Stimulated activated CD4-positive, alpha-beta T cell treated with anti-CD3 and anti-CD28 coated beads, Interleukin-1b, Interleukin-23, amount 100 ng/mL, for 4 hours (primary cell): ENCODE results near the gene MED13L.
"Not testable (repeated sequence)": the region's sequence is repeated elsewhere in the genome, so short reads cannot be mapped to it uniquely, and the experiment has no call there.

Experiments
- DNase-seq, 2 donors: peaks; one replicate each; pipeline ENCODE4 v3.0.0-alpha.2; 2020; ENCODE audit warnings: low read depth in 2 of 2

Gene MED13L

DNA sequence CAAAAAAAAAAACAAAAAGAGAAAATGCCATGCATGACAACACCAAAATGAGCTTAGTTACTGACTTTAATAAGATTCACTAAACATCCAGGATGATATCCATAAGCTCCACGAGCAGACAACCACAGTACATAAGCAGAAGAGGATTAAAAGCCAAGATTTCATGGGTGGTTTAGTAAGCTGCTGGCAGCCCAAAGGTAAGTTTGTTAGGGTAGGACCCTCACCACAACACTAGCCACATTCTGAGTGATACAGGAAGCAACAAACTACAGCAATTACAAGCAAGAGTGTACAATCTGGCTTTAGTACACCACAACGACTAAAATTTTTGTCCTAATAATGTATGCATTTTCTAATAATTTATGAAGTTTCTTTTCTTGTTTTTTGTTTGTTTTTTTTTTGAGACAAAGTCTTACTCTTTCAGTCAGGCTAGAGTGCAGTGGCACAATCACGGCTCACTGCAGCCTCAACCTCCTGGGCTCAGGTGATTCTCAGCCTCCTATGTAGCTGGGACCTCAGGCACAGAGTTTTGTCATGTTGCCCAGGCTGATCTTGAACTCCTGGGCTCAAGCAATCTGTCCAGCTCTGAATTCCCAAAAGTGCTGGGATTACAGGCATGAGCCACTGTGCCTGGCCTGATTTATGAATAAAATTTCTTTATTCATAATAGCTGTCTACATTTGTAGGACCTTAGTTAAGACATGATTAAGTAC lies 221.4 kb downstream of the MED13L start:
- no peak for DNase-seq

DNA sequence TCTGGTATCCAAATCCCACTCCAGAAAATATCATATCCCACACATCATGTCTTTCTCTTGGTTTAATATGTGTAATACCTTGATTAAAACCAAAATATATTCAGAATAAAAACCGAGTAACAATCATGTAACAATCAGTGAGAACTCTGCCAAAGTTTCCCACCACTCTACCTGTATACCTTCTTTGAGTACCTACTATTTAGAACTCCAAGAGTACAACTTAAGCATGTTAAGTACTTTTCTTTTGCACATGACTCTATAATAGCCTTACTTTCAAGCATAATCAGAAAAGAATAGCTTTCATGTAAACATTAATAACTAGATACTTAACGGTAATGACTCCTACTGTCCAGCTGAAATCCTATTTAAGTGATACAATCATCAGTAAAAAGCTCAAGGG lies 223.2 kb downstream of the MED13L start:
- no peak for DNase-seq

DNA sequence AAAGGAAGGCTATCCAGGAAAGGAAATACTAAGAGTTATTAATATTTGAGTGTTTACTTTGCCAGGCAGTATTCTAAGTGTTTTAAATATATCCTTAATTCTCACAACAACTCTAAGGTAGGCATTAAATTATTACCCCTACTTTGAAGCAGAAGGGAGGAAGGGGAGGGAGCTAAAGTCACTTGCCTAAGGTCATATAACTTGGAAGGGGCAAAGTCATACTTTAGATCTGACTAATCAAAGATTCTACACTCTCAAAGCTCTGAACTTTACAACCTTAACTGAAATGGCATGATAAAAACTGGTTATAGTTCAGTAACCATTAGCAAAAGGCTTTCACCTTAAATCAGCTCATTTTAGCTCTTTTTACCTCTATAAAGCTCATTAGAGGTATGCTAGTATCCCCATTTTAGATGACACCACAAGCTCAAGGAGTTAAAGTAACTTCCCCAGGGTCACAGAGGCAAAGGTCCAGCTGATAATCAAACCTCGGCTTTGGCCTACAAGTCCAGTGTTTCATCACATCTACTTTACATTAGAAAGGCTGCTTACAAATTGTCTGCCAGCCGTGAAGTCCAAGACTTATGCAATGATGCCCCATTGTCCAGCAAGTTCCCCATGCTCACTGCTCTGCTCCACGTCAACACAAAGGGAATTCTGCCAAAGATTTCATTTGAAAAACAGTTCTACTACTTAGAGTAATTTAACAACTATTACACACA lies 223.9 kb downstream of the MED13L start:
- DNase-seq, result no peak

DNA sequence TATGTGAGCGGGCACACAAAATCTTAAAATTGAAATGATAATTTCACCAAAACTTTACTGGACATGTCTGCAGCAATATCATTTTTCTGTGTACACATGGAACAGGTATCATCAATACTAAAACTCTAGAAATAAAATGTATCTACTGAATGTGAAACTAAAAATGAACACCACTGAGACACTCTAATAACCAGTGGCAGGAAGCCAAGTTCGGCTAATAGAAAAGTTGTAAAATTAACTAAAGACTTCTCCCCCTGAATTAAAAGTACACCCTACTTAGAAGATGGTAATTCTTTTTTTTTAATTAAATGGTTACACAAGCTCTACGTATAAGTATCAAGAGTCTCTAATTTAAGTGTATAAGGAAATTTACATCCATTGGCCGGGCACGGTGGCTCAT lies 227.2 kb downstream of the MED13L start:
- DNase-seq, result no peak

DNA sequence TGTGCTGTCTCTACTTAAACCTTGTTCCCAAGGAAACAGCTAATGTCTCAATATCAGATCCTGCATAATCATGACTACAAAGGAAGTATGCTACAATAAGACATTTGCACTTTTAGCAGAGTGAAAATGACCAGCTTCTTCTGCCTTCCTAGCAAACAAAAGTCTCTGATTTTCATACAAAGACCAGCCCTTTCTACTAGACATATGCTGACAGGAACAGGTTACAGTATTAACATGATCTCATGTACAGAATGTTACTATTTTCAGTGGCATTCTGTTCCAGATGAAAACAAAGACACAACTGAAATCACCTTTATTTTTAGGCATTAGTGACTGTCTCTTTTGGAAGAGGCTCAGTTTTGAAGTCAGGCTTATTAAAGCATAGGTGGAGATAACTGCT lies 228.6 kb downstream of the MED13L start:
- no peak for DNase-seq

DNA sequence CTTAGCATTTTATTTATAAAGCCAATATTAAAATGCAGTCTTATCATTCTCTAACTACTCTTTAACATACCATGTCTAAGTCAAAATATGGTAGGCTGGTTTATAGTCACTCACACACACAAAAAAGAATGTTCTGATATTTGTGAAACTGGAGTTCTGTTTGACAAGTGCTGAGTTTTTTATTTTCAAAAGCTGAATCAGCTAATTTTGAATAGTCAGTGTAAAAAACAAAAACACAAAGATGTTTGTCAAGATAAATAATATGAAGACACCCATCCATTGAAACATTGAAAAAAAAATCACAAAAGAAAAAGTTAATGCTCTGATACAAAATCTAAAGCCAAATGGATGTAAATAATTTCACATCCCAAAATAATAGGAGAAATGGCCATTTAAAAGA lies 231.5 kb downstream of the MED13L start:
- no peak for DNase-seq

DNA sequence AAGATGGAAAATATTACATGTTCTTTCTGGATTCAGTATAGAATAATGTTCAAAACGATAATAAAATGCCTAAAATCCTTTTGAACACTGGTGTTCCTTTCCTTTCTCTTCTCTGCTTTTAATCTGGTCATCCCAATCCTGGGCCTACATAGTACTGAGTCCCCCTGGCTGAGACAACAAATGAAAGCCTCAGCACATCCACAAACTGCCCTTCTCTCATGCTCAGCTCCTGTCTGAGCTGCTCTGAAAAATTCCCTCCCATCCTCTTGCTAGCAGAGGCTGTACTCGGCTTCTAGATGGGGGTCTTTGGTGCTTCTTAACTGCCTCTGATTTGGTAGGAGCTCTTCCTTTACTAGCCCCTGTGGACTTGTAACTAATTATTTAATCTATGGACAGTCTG lies 232.3 kb downstream of the MED13L start:
- no peak for DNase-seq

DNA sequence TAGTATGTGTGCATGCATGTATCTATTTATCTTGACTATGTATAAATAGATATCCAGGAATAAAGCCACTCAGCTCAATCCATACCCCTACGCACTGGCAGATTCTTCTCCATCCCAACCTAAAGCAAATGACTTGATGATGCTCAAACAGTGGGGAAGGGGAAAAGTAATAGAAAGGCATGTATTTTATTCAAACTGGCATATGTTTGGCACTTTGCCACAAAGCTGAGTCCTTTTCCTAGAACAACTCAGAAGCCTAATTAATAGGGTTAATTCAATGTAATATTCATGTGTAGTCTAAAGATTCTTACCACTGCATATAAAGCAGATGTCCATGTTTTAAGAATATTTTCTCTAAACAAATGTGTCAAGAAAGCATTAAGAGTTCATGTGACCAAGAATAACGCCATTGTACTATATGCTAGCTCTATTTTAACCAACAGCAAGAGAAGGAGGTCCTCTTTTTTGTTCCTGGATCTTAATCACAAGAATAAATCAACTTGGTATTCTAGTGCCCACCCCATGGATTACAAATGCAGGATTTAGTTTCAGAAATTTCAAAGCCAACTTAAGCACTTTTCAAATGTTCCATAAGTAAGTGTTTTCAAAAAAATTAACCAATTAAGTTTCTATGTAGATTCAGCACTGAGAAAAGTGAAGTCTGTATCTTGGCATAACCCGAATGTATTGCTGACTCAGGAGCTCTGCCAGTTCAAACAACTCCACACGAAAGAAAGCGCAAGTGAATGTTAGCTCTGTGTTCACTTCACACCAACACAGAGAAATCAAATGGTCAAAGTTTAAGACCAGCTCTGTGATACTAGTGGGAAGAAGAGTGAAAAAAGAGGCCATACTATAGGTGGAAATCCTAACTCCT lies 233.6 kb downstream of the MED13L start:
- no peak for DNase-seq

DNA sequence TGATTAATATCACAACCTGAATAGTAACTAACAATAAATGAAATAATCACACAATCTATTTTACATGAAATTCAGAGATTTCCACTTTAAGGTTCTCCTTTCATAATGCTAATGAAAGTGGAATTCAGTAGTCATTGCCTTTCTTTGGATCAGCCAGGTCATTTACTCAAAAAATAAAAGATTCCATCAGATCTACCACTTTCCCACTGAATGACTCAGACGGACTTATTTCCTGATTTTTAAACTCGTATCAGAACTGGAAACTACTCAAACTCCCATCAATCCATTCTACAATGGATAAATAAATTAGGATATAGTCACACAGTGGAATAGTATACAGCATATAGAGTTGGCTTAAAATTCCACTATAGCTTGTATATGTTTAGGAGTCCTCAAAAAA lies 237.1 kb downstream of the MED13L start:
- DNase-seq, result no peak

DNA sequence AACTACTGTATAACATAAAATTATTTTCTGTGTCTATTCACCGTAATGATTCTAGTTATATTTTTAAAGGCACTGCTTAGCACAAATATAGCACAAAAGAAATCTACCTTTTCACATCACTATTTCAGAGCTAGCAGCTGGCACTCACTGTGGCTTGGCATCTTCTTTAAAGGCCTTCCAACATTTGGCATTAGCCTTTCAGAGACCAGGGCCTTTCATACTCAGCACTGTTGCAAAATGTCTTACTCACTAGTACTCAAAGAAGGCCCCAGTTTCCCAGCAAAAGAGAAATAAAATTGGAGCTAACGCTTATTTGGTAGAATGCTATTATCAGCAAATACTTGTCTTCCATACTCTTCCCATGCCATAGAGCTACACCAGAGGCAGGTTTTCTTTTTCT lies 238.4 kb downstream of the MED13L start:
- DNase-seq, result no peak

DNA sequence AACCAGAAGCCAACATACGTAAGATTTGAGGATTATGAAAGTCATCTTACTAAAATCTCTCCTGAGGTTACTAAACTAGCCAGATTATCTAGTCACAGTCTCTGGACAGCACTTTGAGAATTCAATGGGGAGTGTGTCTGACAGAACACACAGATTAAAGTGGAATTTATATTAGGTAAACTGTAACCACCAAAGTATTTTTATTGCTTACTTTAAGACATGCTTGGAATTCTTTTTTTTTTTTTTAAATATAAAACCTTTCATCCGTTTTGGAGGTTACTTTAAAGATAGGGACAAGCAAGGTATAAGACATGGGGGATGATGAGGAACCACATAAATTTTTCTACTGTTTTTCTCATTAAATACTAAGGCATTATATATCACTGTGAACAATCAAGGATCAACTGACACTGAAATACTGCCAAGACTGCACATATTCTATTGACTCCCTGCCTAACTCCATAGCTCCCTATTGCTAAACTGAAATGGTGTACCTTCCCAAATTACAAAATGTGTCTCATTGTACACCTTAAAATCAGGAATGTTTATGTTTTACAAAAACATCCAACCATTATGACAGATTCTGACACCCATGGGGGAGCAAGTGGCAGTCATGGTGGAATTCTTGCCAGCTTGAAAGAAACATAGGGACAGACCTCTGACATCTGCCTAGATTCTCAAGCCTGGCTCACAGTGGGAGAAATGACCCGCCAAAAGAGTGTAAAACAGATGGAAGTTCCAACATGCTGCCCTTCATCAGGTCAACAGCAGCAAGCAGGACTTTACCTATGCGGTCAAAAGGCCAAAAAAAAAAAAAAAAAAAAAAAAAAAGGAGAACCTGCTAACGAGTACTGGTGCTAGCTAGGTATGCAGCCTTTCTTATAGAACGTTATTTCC lies 239.3 kb downstream of the MED13L start:
- DNase-seq, result no peak

DNA sequence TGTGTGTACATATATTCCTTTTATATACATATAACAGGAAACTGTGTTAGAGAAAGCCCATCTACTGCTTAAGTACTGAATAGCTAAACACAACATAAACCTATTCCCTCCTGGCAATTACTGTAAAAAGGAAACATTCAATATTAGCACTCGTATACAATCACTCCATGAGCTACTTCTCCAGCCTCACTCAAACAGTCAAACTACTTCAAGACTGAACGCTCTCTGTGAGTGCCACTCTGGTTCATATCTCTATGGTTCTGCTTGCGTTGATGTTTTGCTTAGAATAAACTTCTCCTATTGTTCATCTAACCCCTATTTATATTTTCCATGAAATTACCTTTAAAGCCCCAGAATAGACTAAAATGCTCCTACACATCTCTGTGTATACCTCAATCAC lies 243.7 kb downstream of the MED13L start:
- no peak for DNase-seq

DNA sequence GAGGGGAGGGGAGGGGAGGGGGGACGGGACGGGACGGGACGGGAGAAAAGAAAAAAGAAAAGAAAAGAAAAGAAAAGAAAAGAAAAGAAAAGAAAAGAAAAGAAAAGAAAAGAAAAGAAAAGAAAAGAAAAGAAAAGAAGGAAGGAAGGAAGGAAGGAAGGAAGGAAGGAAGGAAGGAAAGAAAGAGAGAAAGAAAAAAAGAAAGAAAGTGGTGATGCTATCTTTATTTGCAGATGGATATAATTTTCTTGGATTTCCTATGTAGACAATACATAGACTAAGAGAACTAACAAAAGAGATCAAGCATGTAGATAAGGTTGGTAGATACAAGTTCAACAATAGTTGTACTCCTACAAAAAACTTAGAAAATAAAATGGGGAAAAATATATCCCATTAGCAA lies 245.9 kb downstream of the MED13L start:
- DNase-seq, result not testable (repeated sequence)

DNA sequence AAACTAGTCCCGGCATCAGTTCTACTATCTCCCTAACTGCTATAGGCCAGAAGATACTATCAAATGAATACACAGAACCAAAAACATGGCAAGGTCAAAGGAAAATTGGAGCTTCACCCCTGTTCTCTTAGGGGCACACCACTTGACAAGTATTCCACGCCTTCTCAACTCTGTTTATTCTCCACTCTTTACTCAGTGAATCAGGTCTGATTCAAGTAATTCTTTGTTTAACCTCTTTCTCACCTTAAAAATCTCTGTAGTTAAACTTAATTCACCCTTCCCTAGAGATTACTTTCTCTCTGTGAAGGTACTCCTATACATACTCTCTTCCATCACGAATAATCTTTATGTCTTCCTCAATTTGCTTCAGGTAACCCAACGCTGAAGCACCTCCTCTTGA lies 248.9 kb downstream of the MED13L start:
- DNase-seq, result no peak

DNA sequence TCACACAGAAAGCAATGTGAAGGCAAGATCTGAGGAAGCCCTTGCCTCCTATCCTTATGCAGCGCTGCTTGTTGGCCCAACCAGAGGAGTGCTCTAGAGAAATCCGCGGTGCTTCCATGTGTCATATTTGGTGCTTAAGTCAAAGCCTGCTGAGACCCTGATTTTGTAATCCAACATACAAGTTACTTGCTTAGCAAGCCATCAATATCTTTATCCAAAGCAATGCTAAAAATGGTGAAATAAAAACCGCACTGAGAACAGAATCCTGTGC lies 250.0 kb downstream of the MED13L start:
- no peak for DNase-seq

DNA sequence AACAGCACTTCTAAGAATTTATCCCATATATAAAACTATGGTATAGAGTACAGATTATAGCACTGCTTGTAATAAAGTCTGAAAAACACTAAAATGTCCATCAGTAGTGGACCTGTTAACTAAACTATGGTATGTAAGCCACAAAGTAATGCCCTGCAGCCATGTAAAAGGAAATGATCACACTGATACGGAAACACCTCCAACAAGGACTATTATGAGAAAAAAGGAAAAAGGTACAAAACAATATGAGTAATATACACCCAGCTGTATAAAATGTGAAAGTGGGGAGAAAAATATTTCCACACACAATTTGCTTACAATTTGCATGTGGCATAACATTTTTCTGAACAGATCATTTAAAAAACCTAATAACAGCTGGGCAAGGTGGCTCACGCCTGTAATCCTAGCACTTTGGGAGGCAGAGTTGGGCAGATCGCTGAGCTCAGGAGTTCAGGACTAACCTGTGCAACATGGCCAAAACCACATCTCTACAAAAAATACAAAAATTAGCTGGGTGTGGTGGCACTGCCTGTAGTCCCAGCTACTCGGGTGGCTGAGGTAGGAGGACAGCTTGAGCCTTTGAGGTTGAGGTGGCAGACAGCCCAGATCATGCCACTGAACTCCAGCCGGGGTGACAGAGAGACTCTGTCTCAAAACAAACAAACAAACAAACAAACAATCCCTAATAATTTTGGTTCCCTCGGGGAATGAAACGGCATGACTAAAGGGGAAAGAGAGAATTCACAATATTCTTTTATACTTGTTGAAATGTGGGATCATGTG lies 250.5 kb downstream of the MED13L start:
- no peak for DNase-seq

DNA sequence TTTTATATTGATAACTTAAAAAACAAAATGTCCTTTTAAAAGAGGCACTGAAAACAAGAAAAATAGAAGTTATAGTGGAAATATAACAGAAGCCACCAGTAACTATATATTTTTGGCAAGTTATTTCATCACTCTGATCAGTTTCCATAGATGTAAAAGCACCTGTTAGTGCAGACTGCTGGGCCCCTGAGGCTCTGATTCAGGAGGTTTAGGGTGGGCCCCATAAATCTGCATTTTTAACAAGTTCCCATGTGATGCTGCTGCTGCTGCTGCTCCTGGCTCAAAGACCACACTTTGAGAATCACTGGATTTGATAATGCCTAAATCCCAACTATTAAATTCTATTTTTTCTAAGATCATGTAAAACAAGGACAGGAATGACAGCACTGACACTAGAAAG lies 251.1 kb downstream of the MED13L start:
- DNase-seq, result no peak

DNA sequence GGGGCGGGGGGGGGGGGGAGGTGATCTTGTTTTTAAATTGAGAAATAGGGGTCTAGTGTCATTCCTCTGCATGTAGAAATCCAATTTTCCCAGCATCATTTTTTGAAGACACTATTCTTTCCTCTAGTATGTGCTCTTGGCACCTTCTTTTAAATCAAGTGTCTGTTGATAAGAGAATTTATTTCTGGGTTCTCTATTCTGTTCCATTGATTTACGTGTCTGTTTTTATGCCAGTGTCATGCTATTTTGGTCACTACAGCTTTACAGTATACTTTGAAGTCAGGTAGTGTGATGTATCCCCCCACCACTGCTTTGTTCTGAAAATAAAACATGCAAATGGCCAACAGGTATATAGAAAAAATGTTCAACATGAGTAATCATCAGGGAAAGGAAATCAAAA lies 252.7 kb downstream of the MED13L start:
- DNase-seq, result no peak

DNA sequence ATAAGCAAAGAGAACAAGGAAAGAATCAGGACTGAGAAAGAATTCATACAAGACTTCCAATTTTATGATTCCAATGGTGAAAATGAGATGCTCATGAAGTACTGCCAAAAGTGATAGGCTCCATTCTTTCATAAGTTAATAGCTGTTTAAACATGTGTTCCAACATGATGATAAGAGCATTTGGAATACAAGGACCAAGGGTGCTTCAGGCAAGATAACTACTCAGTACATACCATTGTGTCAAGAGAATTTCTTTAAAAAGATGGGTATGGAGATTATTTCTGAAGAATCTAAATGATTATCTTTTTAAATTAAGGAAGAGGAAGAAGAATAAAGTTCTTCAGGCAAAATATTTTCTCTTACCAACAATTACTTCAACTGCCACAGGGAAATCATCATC lies 258.1 kb downstream of the MED13L start:
- DNase-seq, result no peak

DNA sequence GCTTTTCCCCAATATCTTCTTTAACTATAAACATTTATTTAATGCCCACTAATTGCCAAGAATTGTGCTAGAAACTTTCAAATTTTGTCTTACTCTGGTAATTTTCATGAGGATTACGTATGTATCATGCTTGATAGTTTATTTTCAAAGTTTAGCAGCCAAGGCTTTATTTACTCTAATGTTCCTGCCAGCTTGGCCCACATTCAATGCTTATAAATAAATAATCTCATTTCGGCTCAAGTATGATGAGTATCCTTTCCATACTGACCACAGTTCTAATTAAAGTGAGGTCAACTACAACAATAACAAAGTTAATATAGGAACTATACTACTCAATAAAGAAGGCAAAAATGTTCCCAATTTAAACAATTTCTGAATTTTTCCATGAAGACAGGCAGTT lies 259.2 kb downstream of the MED13L start:
- no peak for DNase-seq

DNA sequence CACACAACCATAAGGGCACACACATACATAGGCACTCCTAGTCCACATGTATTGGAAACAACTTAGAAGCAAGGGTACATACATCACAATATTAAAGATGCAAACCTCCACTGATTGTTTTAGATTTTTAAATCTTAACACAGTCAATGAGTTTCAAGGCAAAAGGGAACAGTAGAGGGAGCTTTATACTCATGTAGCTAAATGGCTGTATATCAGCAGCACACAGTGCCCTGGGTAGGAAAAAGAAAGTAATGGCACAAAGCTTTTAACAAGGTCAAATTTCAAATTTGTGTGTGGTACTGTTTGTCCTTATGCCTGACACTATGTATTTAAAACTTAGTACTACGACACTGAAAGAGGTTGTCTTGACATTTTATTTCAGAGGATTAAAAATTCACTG lies 262.0 kb downstream of the MED13L start:
- DNase-seq, result no peak
